ENCODE results near the gene CFAP52.

- no peak for TF ChIP-seq EZH2 (IDR thresholded peaks at IDR 0.05; ENCODE audit: insufficient read depth, poor library complexity, severe bottlenecking)
- no peak for TF ChIP-seq EZH2phosphoT487 (IDR thresholded peaks at IDR 0.05; ENCODE audit: insufficient read depth, low read depth)
These were observed 58.9 kb downstream of the CFAP52 start for GRCh38 chr17:9635340-9635739.

Data from GM23248 (cell line).